Vagina (tissue), 2 donors: ENCODE data around the gene DRD4. TPM values are rescaled to one million over a fixed set of nuclear protein-coding genes. Genes with fewer than 3 reads are reported as not detected.

Experiments used
- DNase-seq, 2 donors: peaks; one replicate each; pipeline ENCODE4 v3.0.0-alpha.2; 2017; ENCODE audit errors: extremely low spot score in 2 of 2
- H3K27ac ChIP-seq: fragments of 200-600 bp; sonication (generic); one replicate; pipeline ENCODE4 v1.5.1; 2019
- H3K27me3 ChIP-seq: fragments of 200-600 bp; sonication (generic); one replicate; pipeline ENCODE4 v1.5.1; 2019
- H3K36me3 ChIP-seq, 2 donors: fragments of 200-600 bp; sonication (generic); one replicate each; pipeline ENCODE4 v1.5.1; 2017 to 2019
- H3K4me1 ChIP-seq: fragments of 200-600 bp; sonication (generic); one replicate; pipeline ENCODE4 v1.5.1; 2019
- H3K4me3 ChIP-seq, 2 donors: fragments of 200-600 bp; sonication (generic); 1 replicate in 1 of 2; 2 replicates in 1 of 2; pipeline ENCODE4 v1.5.1; 2016 to 2019
- H3K9me3 ChIP-seq: fragments of 200-600 bp; sonication (generic); one replicate; pipeline ENCODE4 v1.5.1; 2019
- CTCF ChIP-seq, 3 experiments: fragments of 450-650 bp in 2 of 3; fragments of 200-600 bp in 1 of 3; sonication (generic) in 1 of 3; IDR thresholded peaks; one replicate each; pipeline ENCODE4 v1.5.1; 2017 to 2019; ENCODE audit warnings: antibody characterized with exemption in 3 of 3, mild to moderate bottlenecking in 2 of 3, moderate library complexity in 2 of 3
- POLR2A ChIP-seq, 2 donors: fragments of 450-650 bp; IDR thresholded peaks; one replicate each; pipeline ENCODE4 v1.6.1; 2017; ENCODE audit warnings: antibody characterized with exemption in 2 of 2, mild to moderate bottlenecking in 2 of 2, moderate library complexity in 2 of 2
- POLR2AphosphoS5 ChIP-seq, 2 donors: sonication (generic); formaldehyde crosslinking; IDR thresholded peaks; one replicate each; pipeline ENCODE4 v1.9.0; 2017; ENCODE audit warnings: antibody characterized with exemption in 2 of 2, mild to moderate bottlenecking in 2 of 2, low read depth in 1 of 2; ENCODE audit not compliant: insufficient read depth in 1 of 2
- intact Hi-C: fragments of 100-400 bp; cut with DNase I; formaldehyde crosslinking; loops from one replicate; pipeline ENCODE4 v1.15.1; 2023
- total RNA-seq: library from RNA; depleted of rRNA; stranded (reverse); fragments of >200 nt; gene quantifications from one replicate; pipeline ENCODE4 v1.2.3, GENCODE V29; 2016

Gene DRD4
- total RNA-seq, 1 donor from 2014 or later, result 1.2 TPM

- Histone ChIP-seq H3K4me3 (no peak overlapping the region), H3K27ac (no peak overlapping the region), H3K36me3 (peaks cover 0 to 57% of the 10 kb centered on the region in 2 donors), H3K27me3 (no peaks in the 10 kb centered on the region), H3K4me1 (peaks cover 36% of the 10 kb centered on the region), H3K9me3 (no peaks in the 10 kb centered on the region)
- peak in 1 of 2 donors; percentile 84 for DNase-seq
- intact Hi-C loops, result no loop called here
- TF ChIP-seq POLR2AphosphoS5 (IDR thresholded peaks at IDR 0.05; ENCODE audit: insufficient read depth in 1 of 2, low read depth in 1 of 2), result no peak
- no peak for TF ChIP-seq CTCF (IDR thresholded peaks at IDR 0.05)
- TF ChIP-seq POLR2A (IDR thresholded peaks at IDR 0.05), result no peak
Observed at GRCh38 chr11:612201-612960, 24.7 kb upstream of the DRD4 start.

GRCh38 chr11:612961-613300, 24.1 kb upstream of the DRD4 start:
- intact Hi-C loops, result no loop called here

GRCh38 chr11:613369-613968, 23.6 kb upstream of the DRD4 start:
- peaks cover 36% of the 10 kb centered on the region for H3K4me1 ChIP-seq
- no peaks in the 10 kb centered on the region for H3K27me3 ChIP-seq
- no peak for DNase-seq
- intact Hi-C loops, result no loop called here
- H3K27ac ChIP-seq, result peak overlapping the region; percentile 88
- no peak overlapping the region for H3K4me3 ChIP-seq
- no peak for TF ChIP-seq CTCF (IDR thresholded peaks at IDR 0.05)
- TF ChIP-seq POLR2A (IDR thresholded peaks at IDR 0.05), result no peak
- no peak for TF ChIP-seq POLR2AphosphoS5 (IDR thresholded peaks at IDR 0.05; ENCODE audit: insufficient read depth in 1 of 2, low read depth in 1 of 2)
- peaks cover 0 to 50% of the 10 kb centered on the region in 2 donors for H3K36me3 ChIP-seq
- no peaks in the 10 kb centered on the region for H3K9me3 ChIP-seq

More at GRCh38 chr11:612961-613300, 24.1 kb upstream of the DRD4 start:
- H3K36me3 ChIP-seq, result peaks cover 0 to 53% of the 10 kb centered on the region in 2 donors
- H3K9me3 ChIP-seq, result no peaks in the 10 kb centered on the region
- H3K27ac ChIP-seq, result no peak overlapping the region
- no peak for DNase-seq
- H3K4me3 ChIP-seq, result no peak overlapping the region
- no peaks in the 10 kb centered on the region for H3K27me3 ChIP-seq
- H3K4me1 ChIP-seq, result peaks cover 36% of the 10 kb centered on the region
- TF ChIP-seq POLR2A (IDR thresholded peaks at IDR 0.05), result no peak
- TF ChIP-seq CTCF (IDR thresholded peaks at IDR 0.05), result no peak

- no peak for DNase-seq
- TF ChIP-seq CTCF (IDR thresholded peaks at IDR 0.05) (no peak), POLR2A (IDR thresholded peaks at IDR 0.05) (no peak), POLR2AphosphoS5 (IDR thresholded peaks at IDR 0.05; ENCODE audit: insufficient read depth in 1 of 2, low read depth in 1 of 2) (no peak)
- H3K9me3 ChIP-seq, result no peaks in the 10 kb centered on the region
- peaks cover 36% of the 10 kb centered on the region for H3K4me1 ChIP-seq
- H3K36me3 ChIP-seq, result peaks cover 0 to 43% of the 10 kb centered on the region in 2 donors
- peak overlapping the region; percentile 88 for H3K27ac ChIP-seq
- no peaks in the 10 kb centered on the region for H3K27me3 ChIP-seq
- no peak overlapping the region for H3K4me3 ChIP-seq
- intact Hi-C loops, result no loop called here
Observed at GRCh38 chr11:614021-614622, 22.9 kb upstream of the DRD4 start.
